Activated naive CD4-positive, alpha-beta T cell treated with anti-CD3 and anti-CD28 coated beads, Interleukin-2, amount 50 U/mL, for 72 hours (primary cell): ENCODE results near the gene NEU1. TPM values are rescaled to one million over a fixed set of nuclear protein-coding genes. Genes with fewer than 3 reads are reported as not detected.

Experiments
- ATAC-seq, 2 donors: fragments of 150-1000 bp; cut with Tn5 transposase; 2 replicates each; pipeline ENCODE4 v1.10.0; 2021; ENCODE audit warnings: mild to moderate bottlenecking in 2 of 2, moderate library complexity in 2 of 2
- DNase-seq, 2 donors: peaks; one replicate each; pipeline ENCODE4 v3.0.0; 2021 to 2022; ENCODE audit warnings: low spot score in 2 of 2
- H3K27ac Mint-ChIP-seq, 2 donors: one replicate each; pipeline ENCODE4 v1.8.0; 2022; ENCODE audit warnings: mild to moderate bottlenecking in 2 of 2, mixed read lengths in 2 of 2
- H3K36me3 Mint-ChIP-seq, 2 donors: one replicate each; pipeline ENCODE4 v1.8.0; 2022; ENCODE audit warnings: mixed read lengths in 2 of 2
- H3K9me3 Mint-ChIP-seq, 2 donors: one replicate each; pipeline ENCODE4 v1.8.0; 2022; ENCODE audit warnings: mixed read lengths in 2 of 2
- total RNA-seq, 2 donors: library from RNA; stranded (reverse); gene quantifications; one replicate each; pipeline ENCODE4 v1.2.3, GENCODE V29; 2022

The NEU1 gene
- total RNA-seq, 2 donors from 2014 or later: 18.6 to 48.8 TPM

DNA sequence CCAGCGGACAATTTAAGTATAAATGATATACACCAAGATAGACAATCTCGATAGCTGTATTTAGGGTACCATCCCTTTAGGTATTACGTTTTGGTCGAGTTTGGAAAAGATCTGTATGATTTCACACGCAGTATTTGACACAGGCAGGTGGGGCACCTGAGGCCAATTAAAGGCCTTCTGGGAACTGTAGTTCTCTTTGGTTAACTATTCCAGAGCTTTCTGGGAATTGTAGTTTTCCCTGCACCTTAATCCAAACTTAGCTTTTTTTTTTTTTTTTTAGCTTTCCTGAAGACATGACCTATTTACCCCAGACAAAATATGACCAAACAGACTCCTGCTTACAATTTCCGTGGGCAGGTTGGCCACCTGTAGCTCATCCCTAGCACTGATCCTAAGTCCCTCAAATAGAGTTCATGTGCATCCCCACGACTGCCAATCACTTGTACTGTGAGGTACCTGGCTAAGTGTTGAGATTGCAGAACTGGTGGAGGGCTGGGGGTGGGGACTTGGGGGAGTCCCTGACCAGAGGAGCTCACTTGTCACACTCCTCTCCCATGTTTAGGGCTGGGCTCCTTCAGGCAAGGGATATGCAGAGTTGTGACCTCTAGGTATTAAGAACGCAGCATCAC, 35.9 kb upstream of the NEU1 start:
- ATAC-seq (peak; percentile 13 to 40), DNase-seq (no peak)
- H3K36me3 Mint-ChIP-seq: peaks cover 6 to 11% of the 10 kb centered on the region in 2 donors
- H3K27ac Mint-ChIP-seq: peak overlapping the region; percentile 93 to 96
- H3K9me3 Mint-ChIP-seq: no peaks in the 10 kb centered on the region

DNA sequence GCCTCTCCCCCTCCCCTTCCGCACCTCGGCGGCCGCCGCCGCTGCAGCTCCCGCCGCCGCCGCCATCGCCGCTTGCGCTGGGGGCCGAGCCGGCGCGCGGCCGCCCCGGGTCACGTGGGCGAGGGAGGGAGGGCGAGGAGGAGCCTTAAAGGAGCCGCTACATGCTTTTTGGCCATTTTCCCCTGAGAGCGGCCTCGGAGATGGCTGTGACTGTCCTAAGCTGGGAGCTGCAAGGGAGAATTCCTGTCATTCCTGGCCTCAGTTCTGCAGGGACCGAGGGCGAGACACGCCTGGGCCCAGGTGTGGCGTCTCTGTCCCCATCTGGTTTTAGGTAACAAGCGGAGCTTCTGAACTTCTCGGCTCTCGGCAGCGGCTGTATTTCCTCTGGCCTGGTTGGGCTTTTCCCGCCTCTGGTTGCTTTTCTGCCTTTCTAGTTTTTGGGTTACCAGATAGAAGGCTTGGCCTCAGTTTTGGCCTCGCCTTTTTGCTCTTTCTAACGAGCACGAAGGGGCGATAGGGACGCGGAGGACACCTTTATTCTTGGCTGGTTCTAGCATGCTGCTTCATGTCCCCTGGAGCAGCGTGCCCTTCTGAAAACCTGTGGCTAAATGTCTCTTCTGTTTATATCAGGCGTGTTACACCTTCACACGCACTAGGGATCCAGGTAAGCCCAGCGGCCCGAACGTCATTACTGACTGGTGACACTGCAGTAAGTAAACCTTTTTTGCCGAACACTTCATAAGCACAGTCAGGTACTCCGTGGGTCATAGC, 35.2 kb upstream of the NEU1 start, which contains the start of gene EHMT2:
Gene EHMT2 (minus strand): TSS at position 87 of the 771 bp plus-strand sequence. CDS start 21 bp downstream, at position 66.
- peaks cover 6 to 11% of the 10 kb centered on the region in 2 donors for H3K36me3 Mint-ChIP-seq

DNA sequence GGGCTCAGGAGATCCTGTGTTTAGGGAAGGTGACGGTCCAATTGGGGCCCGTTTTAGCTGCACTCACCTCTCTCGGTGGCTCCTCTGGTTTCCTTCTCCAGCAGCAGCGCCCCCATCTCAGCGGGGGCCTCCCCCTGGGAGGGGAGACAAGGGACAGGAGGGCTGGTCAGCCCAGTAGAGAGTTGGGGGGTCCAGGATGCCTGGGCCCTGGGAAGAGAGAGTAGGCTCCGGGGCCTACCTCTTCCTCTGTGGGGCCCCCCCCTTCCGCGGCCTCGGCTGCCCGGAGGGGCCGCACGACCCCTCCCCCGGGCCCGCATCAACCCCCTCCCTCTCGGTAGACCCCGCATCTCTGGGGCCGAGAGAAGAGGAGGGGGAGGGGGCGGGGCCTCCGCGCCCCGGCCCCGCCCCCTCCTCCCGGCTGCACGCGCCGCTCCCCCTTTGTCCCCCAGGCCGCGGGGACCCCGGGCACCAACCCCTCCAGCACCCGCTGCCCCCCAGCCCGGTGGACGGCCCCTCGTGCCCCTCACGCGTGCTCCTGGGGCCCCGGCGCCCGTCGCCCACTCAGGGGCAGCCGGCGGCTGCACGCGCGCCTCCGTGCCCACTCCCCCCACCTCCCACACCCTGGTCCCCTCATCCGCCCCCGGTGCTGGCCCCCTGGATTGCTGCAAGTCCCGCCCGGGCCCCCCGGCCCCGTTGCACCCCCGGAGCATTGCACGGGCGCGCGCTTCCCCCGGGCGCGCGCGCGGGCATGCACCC, 34.4 kb upstream of the NEU1 start:
- H3K27ac Mint-ChIP-seq: peak overlapping the region; percentile 93 to 96
- ATAC-seq (peak; percentile 0 to 2), DNase-seq (no peak)
- peaks cover 11 to 12% of the 10 kb centered on the region in 2 donors for H3K36me3 Mint-ChIP-seq
- no peaks in the 10 kb centered on the region for H3K9me3 Mint-ChIP-seq

More for the DNA sequence above, 35.2 kb upstream of the NEU1 start, which contains the start of gene EHMT2:
- H3K9me3 Mint-ChIP-seq: no peaks in the 10 kb centered on the region
- ATAC-seq (peak; percentile 74 to 75), DNase-seq (peak; percentile 85 to 90)
- peak within 1 kb of the TSS; percentile 93 to 96 for H3K27ac Mint-ChIP-seq

DNA sequence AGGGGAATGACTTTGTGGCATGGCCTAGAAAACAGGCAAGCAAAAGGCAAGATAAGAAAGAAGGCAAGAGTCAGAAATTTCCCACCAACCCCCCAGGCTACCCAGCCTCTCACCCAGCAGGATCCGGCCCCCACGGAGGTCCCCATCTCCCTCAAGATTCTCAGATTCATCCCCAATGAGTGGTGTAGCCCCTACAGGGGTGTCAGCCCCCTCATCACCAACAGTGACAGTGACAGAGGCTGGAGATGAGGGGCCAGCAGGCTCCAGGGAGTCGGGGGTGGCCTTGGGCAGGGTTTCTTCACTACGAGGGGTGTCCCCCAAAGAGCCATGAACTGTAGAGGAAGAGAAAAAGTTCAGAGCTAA, 33.9 kb upstream of the NEU1 start:
- ATAC-seq (no peak), DNase-seq (no peak)
- Mint-ChIP-seq H3K9me3 (no peaks in the 10 kb centered on the region), H3K36me3 (peaks cover 11 to 14% of the 10 kb centered on the region in 2 donors), H3K27ac (peak overlapping the region; percentile 86 to 96)

DNA sequence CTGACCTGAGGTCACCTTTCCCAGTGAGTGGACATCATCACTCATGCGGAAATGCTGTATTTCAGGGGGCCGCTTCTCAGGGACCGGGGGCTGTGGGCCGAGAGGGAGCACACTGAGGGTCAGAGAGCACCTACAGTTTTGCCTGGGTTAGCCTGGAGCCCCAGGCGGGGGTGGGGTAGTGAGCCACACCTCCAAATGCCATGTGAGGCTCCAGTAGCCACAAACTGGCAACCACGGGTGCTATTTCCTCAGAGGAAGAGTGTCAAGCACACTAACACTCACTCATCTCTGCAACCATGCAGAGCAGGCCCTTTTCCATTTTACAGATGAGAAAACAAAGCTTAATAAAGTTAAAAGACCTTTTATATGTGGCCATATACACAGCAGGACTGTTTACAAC, 30.2 kb upstream of the NEU1 start:
- H3K27ac Mint-ChIP-seq: no peak overlapping the region
- H3K36me3 Mint-ChIP-seq: peaks cover under 1 to 8% of the 10 kb centered on the region in 2 donors
- no peak for DNase-seq
- no peaks in the 10 kb centered on the region for H3K9me3 Mint-ChIP-seq
- ATAC-seq: no peak

DNA sequence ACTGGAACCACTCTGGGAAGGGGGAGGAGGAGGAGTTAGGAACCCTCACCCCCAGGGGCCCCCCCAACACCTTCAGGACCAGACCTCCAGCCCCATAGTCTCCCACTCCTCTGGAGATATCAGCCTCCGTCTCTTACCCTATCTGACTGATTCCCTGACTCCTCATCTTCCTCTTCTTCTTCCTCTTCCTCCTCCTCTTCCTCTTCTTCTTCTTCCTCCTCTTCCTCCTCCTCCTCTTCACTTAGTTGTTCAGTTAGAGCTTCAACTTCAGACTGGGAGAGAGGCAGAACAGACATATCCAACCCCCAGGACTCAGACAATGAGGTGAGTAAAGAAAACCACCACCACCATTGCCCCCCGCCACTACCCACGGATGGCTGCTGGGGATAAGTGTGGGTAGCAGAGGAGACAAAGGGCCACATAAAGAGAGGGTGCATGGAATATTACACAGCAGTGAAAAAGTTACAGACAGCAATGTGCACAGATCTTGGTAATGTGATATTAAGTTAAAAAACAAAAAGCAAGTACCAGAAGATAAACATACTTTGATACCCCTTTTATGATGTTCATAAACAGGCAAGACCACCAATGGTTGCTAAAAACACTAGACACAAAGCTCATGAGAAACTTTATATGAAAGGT, 26.8 kb upstream of the NEU1 start:
- peak overlapping the region in 1 of 2 donors; percentile 13 for H3K27ac Mint-ChIP-seq
- peaks cover 5 to 8% of the 10 kb centered on the region in 2 donors for H3K36me3 Mint-ChIP-seq
- no peak for ATAC-seq
- no peaks in the 10 kb centered on the region for H3K9me3 Mint-ChIP-seq
- no peak for DNase-seq

DNA sequence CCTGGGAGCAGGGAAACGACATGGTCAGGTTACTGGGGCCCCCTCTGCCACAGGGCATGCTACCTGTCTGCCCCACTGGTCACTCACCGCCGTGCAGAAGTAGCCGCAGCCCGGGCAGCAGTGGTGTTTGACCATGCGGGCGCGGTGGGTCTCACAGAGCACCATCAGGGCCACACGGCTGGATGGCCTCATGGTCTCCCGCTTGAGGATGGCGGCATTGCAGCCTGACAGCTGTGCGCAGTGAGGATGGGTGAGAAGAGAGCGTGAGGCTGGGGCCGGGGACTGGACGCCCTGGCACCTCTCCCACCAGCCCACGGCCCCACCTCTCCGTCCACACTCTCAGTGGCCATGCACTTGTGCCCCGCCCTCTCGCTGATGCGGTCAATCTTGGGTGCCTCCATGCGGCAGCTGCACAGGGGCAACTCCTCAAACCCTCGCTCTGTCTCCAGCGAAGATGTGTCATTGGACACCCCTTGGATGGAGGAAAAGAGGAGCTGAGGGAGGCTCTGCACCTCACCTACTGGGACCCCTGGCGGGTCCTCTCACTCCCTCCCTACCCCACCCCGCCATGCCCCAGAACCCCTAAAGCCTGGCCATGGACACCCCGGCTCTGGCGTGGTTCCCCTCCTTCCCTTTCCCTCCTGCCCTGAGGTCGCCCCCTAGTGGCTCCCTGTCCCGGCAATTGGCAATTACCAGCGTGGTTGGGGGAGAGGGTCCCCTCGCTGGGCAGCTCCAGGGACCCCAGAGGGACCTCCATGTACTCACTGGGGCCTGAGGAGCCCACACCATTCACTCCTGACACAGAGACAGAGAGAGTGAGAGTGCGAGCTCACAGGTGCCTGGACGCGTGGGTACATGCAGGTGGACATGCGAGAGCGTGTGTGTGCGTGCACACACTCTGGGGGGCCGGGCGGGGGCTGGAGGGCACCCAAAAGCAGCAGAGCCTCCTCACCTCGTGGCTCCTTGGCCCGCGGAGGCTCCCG, 25.9 kb upstream of the NEU1 start:
- DNase-seq: peak in 1 of 2 donors; percentile 79
- ATAC-seq: peak; percentile 50 to 60
- H3K9me3 Mint-ChIP-seq: no peaks in the 10 kb centered on the region
- H3K36me3 Mint-ChIP-seq: peaks cover 5 to 8% of the 10 kb centered on the region in 2 donors
- peak overlapping the region in 1 of 2 donors; percentile 13 for H3K27ac Mint-ChIP-seq

DNA sequence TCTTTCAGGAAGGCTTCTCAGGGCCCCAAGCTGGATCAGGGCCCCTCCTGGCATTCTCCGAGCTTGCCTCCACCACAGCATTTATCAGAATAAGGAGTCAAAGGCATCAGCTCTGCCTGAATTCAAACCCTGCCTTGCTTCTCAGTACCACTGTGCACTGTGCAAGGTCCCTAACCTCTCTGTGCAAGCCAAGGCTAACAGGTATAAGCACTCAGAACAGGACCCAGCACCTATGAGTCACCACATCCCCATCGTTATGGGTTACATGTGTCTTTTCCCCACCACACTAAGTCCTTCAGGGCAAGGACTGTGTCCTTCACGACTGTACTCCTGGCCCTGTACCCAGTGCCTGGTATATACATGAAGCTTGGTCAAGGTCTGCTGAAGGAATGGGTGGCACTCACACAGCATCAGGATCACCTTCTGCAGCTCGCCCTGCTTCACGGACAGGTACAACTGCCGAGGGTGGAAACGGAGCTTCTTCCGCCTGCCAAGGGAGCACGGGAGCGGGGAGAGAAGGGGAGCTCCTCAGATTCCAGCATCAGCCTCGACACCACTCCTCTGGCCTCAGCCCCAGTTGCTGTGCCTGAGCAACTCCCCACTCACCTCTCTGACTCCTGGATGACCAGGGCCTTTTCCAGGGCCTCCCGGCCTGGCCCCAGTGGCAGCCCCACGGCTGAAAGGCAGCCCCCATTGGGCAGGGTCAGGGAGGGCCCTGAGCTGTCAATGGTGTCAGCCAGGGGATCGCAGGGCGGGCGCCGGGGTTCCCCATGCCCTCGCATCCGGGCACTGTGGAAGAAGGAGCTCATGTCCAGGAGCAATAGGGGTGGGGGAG, 24.8 kb upstream of the NEU1 start:
- ATAC-seq (peak; percentile 32 to 43), DNase-seq (no peak)
- Mint-ChIP-seq H3K27ac (no peak overlapping the region), H3K36me3 (peaks cover 5 to 6% of the 10 kb centered on the region in 2 donors), H3K9me3 (no peaks in the 10 kb centered on the region)

DNA sequence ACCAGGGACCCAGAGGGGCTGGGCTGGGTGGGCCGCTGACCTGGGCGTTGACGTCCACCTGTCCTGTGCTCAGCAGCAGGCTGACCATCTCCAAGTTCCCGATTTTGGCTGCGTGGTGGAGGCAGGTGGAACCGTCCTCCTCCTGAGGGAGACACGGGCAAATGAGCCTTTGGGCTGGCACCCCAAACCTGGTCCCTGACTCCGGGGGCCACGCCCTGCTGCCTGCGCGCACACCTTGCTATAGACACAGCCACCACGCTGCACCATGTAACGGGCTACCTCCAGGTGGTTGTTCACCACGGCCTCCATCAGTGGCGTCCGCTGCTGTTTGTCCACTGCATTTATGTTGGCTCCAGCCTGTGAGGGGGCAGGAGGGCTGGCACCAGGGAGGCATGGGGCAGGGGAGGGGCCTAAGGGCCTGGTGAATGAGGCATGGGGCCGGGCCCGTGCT, 23.9 kb upstream of the NEU1 start:
- ATAC-seq: no peak
- Mint-ChIP-seq H3K9me3 (no peaks in the 10 kb centered on the region), H3K36me3 (peaks cover under 1 to 6% of the 10 kb centered on the region in 2 donors), H3K27ac (no peak overlapping the region)
- DNase-seq: no peak

DNA sequence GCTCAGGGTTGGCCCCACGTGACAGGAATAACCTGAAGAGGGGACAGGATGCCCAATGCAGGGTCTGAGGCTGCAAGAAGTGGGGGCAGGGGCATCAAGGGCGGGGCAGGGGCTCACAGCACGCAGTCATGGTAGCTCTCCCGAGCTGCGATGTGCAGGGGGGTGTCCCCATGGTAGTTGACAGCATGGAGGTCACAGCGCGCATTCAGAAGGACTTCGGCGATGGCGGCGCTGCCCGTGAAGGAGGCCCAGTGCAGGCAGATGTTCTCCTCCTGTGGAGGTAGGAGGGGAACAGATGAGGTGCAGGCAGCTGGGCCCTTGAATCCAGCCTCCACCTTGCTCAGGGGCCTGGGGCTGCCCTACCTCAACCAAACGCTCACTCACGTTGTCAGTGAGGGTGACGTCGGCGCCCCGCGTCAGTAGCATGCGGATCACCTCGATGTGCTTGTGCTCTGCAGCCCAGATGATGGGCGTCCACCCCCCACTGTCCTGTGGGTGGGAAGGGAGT, 22.0 kb upstream of the NEU1 start:
- DNase-seq: no peak
- ATAC-seq: no peak
- H3K27ac Mint-ChIP-seq: no peak overlapping the region
- H3K36me3 Mint-ChIP-seq: peaks cover 9 to 13% of the 10 kb centered on the region in 2 donors
- no peaks in the 10 kb centered on the region for H3K9me3 Mint-ChIP-seq

DNA sequence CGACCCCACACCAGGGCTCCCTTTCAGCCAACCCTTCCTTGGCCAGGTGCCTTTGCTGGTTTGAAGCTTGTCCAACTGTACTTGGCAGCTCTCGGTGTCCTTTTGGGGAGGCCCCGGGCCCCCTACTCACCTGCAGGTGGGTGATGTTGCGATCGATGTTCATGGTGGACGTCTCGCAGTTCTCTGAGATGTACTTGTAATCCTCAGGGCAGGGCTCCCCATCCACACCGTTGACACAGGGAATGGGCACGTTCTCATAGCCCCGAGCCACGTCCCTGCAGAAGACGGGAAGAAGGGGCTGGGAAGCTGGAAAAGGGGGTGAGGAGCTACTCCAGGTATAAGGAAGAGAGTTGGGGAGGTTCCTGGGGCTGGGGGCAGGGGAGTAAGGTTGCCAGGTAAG, 21.1 kb upstream of the NEU1 start:
- ATAC-seq (no peak), DNase-seq (no peak)
- H3K27ac Mint-ChIP-seq: no peak overlapping the region
- peaks cover 9 to 13% of the 10 kb centered on the region in 2 donors for H3K36me3 Mint-ChIP-seq
- H3K9me3 Mint-ChIP-seq: no peaks in the 10 kb centered on the region

DNA sequence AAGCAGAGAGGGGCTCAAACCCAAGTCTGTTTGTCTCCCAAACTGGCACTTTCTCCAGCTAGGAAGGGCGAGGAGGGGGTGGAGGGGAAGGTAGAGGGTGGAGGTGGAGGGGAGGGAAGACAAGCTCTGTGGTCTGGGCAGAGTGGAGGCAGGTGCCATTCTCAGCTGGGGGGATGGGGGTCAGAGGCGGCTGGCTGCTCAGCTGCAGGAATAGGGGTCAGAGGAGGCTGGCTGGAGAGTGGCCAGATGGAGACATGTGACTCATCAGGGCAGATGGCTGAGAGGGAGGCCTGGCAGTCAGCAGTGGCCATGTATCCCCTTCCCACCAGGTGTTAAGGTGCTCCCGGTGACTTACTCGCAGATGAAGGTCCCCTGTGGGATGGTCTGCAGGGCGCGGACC, 19.7 kb upstream of the NEU1 start:
- no peak for ATAC-seq
- no peak overlapping the region for H3K27ac Mint-ChIP-seq
- no peaks in the 10 kb centered on the region for H3K9me3 Mint-ChIP-seq
- H3K36me3 Mint-ChIP-seq: peaks cover 9 to 13% of the 10 kb centered on the region in 2 donors
- no peak for DNase-seq

DNA sequence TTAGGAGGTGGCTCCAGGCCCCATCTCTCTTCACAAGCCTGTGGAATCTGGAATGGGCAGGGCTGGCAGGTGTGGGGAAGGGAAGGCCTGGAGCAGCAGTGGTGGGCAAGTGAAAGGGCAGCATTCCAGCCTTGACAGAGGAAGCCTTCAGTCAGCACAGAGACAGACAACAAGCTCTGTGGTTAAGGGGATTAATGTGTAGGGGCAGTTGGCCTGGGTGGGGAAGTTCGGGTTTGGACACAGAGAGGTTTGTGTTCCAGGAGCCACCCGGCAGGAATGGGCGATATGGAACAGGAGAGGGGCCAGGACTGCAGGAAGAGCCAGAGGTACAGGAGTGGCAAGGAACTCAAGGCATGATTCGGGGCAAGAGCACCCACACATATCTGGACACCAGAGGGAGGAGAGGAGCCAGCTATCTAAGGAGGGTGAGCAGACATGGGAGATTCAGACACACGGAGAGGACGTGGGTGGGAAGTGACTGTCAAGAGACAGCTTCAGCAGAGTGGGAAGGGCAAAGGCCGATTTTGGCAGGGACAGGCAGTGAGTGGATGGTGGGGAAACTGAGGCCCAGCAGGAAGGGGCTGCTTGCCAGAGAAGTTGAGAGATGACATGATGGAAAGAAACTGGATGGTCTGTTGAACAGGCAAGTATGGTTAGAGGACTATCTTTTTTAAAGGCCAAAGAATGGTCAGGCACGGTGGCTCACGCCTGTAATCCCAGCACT, 18.7 kb upstream of the NEU1 start:
- DNase-seq: no peak
- peak overlapping the region; percentile 12 to 90 for H3K27ac Mint-ChIP-seq
- peaks cover 9 to 12% of the 10 kb centered on the region in 2 donors for H3K36me3 Mint-ChIP-seq
- H3K9me3 Mint-ChIP-seq: no peaks in the 10 kb centered on the region
- ATAC-seq: no peak

DNA sequence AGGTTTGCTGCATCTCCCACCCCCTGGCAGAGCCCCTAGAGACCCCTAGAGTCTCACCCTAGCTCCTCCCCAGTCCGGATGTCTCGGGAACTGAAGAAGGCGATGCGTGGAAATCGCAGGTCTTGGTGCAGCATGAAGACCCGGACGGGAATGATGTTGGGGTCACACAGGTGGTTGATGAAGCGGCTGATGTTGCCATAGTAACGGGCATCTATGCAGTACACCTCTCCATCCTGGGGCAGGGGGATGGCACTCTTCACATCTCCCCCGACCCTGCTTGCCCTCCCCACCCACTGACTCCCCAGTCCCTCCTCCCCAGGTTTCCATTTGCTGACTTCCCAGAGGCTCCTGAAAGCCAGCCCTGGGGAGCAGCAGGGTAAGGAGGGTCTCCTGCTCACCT, 18.0 kb upstream of the NEU1 start:
- Mint-ChIP-seq H3K36me3 (peaks cover 8 to 9% of the 10 kb centered on the region in 2 donors), H3K27ac (no peak overlapping the region), H3K9me3 (no peaks in the 10 kb centered on the region)
- ATAC-seq: no peak
- no peak for DNase-seq
